Endometrial microvascular endothelial cells (primary cell): ENCODE data around the gene DBNDD1. TPM values are rescaled to one million over a fixed set of nuclear protein-coding genes. Genes with fewer than 3 reads are reported as not detected.

Source experiments
- total RNA-seq: library from RNA; depleted of rRNA; stranded (reverse); fragments of >200 nt; gene quantifications from one replicate; pipeline ENCODE4 v1.2.3, GENCODE V29; 2015; ENCODE audit errors: inconsistent ontology term

DBNDD1 gene
- total RNA-seq, 1 donor from 2014 or later, result 3.8 TPM

Other genes with a start within 250 kb of the DBNDD1 start
- gene FANCA, start 202.8 kb downstream of the DBNDD1 start, total RNA-seq, result 33.1 TPM
- gene SPIRE2, start 191.0 kb downstream of the DBNDD1 start, total RNA-seq, result 0.19 TPM
- 165 TPM for gene TCF25, start 145.9 kb downstream of the DBNDD1 start, total RNA-seq
- gene MC1R, start 100.6 kb downstream of the DBNDD1 start, total RNA-seq, result 2.0 TPM
- gene TUBB3, start 96.1 kb downstream of the DBNDD1 start, total RNA-seq, result 119 TPM
- 144 TPM for gene DEF8, start 70.7 kb downstream of the DBNDD1 start, total RNA-seq
- gene PRDM7, start 57.9 kb upstream of the DBNDD1 start, total RNA-seq, result not detected